Stomach smooth muscle (tissue), 2 donors: ENCODE results near the gene SERPINE2.

Source experiments
- H3K27ac ChIP-seq: one replicate; pipeline ENCODE4 v1.7.0; 2013; ENCODE audit warnings: mild to moderate bottlenecking, low read length, inconsistent platforms
- H3K27me3 ChIP-seq, 2 donors: one replicate each; pipeline ENCODE4 v1.7.0; 2013; ENCODE audit warnings: low read length in 2 of 2; ENCODE audit not compliant: insufficient read depth in 2 of 2, control insufficient read depth in 1 of 2
- H3K36me3 ChIP-seq, 2 donors: one replicate each; pipeline ENCODE4 v1.7.0; 2013; ENCODE audit warnings: low read length in 2 of 2; ENCODE audit not compliant: control insufficient read depth in 2 of 2, insufficient read depth in 2 of 2
- H3K4me1 ChIP-seq: one replicate; pipeline ENCODE4 v1.7.0; 2013; ENCODE audit warnings: low read length; ENCODE audit not compliant: control insufficient read depth, insufficient read depth
- H3K4me3 ChIP-seq, 2 donors: one replicate each; pipeline ENCODE4 v1.7.0; 2013; ENCODE audit warnings: low read length in 2 of 2
- H3K9ac ChIP-seq, 2 donors: one replicate each; pipeline ENCODE4 v1.7.0; 2013; ENCODE audit warnings: low read length in 2 of 2, mild to moderate bottlenecking in 1 of 2
- H3K9me3 ChIP-seq, 2 donors: one replicate each; pipeline ENCODE4 v1.7.0; 2013; ENCODE audit warnings: low read length in 2 of 2; ENCODE audit not compliant: control insufficient read depth in 2 of 2
- donor health status: healthy.
- donor health status: Pancreatic carcinoma.

Gene SERPINE2

DNA sequence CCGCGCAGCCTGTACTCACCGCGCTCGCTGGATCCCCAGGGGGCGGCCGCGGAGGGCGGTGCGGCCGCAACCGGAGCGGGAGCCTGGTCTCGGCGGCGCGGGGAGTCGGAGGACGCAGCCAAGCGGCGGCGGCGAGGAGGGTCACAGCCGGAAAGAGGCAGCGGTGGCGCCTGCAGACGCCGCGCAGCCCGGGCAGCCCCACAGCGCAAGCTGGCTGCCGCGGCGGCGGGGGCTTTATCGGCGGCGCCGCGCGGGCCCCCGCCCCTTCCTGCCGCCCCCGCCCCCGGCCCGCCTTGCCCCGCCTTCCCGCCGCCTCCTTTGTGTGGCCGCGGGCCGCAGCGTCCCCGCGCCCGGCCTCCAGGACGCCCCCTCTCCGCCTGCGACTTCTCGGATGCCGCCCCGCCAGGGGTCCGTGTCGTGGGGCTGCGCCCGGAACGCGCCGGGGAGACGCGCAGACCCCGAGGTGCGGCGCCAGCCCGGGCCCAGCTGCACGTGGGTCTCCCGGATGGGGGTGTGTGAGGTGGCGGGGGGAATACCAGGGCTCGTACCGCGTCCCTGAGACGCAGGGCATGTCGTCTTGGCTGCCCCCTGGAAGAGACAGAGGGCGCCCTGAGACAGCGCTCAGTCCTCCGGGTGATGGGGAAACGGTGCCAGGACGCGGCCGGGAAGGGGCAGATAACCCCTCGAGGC lies at the start of gene SERPINE2:
TSS of gene SERPINE2 (minus strand) at position 207 of the 690 bp plus-strand sequence. CDS start 37,386 bp downstream, outside the sequence.
- Histone ChIP-seq H3K9me3 (no peaks in the 10 kb centered on the region), H3K9ac (peak within 1 kb of the TSS in 1 of 2 donors; percentile 23), H3K4me1 (peaks cover 11% of the 10 kb centered on the region), H3K27ac (no peak within 1 kb of the TSS), H3K4me3 (peak within 1 kb of the TSS; percentile 68 to 69), H3K36me3 (no peaks in the 10 kb centered on the region), H3K27me3 (peaks cover 20 to 33% of the 10 kb centered on the region in 2 donors)

- Histone ChIP-seq H3K27ac (no peak overlapping the region), H3K27me3 (no peaks in the 10 kb centered on the region), H3K36me3 (no peaks in the 10 kb centered on the region), H3K9me3 (no peaks in the 10 kb centered on the region), H3K9ac (no peak overlapping the region), H3K4me1 (peaks cover 2% of the 10 kb centered on the region), H3K4me3 (no peak overlapping the region)
These were observed 47.3 kb upstream of the SERPINE2 start for GRCh38 chr2:224086226-224086914.

GRCh38 chr2:224085811-224086210 lies 46.7 kb upstream of the SERPINE2 start:
- Histone ChIP-seq H3K4me3 (no peak overlapping the region), H3K9me3 (no peaks in the 10 kb centered on the region), H3K36me3 (no peaks in the 10 kb centered on the region), H3K4me1 (peaks cover 2% of the 10 kb centered on the region), H3K27me3 (no peaks in the 10 kb centered on the region), H3K9ac (no peak overlapping the region), H3K27ac (no peak overlapping the region)

DNA sequence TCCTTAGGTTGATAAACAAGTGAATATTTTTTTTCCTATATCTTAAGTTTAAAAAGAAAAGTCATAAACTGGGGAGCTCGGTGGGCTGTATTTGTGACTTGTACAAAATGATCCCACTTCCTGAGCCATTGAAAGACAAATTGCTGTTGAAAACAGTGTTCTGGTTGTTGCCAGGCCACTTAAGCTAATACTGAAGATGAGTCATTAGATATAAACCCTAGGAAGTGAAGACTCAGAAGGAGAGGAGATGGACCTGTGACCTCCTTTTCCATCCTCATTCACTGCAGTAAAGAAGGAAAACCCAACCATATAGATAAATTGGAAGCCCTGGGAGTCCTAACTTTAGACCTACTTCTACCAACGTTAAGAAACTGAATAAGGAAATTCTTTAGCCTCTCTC lies 46.2 kb upstream of the SERPINE2 start:
- Histone ChIP-seq H3K27me3 (no peaks in the 10 kb centered on the region), H3K4me3 (no peak overlapping the region), H3K27ac (no peak overlapping the region), H3K9ac (no peak overlapping the region), H3K4me1 (peaks cover 2% of the 10 kb centered on the region), H3K36me3 (no peaks in the 10 kb centered on the region), H3K9me3 (no peaks in the 10 kb centered on the region)

- Histone ChIP-seq H3K4me3 (no peak overlapping the region), H3K27ac (no peak overlapping the region), H3K9me3 (no peaks in the 10 kb centered on the region), H3K9ac (no peak overlapping the region), H3K27me3 (no peaks in the 10 kb centered on the region), H3K4me1 (peaks cover 2% of the 10 kb centered on the region), H3K36me3 (no peaks in the 10 kb centered on the region)
These were observed 45.3 kb upstream of the SERPINE2 start for GRCh38 chr2:224084266-224084892.

DNA sequence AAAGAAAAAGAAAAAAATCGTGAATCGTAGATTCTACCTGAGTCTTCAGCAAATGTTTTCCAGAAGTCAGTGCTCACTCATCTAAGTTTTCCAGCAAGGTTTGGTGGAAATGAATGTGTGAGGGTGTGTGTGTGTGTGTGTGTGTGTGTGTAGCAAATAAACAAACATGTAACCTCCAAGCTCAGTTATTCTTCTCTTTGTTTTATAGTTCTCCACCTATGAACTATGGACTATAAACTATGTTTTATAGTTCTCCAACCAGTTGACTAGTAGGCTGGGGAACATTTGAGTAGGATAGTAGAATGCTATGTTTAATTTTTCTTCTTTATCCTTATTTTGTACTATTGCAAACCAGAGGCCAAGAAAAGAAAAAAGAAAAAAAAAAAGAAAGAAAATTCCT lies 44.6 kb upstream of the SERPINE2 start:
- Histone ChIP-seq H3K9me3 (no peaks in the 10 kb centered on the region), H3K36me3 (no peaks in the 10 kb centered on the region), H3K27me3 (no peaks in the 10 kb centered on the region), H3K27ac (no peak overlapping the region), H3K4me3 (no peak overlapping the region), H3K4me1 (peaks cover 2% of the 10 kb centered on the region), H3K9ac (no peak overlapping the region)

- Histone ChIP-seq H3K36me3 (no peaks in the 10 kb centered on the region), H3K9ac (no peak overlapping the region), H3K27ac (no peak overlapping the region), H3K4me3 (no peak overlapping the region), H3K4me1 (no peaks in the 10 kb centered on the region), H3K27me3 (no peaks in the 10 kb centered on the region), H3K9me3 (no peaks in the 10 kb centered on the region)
These were observed 39.6 kb upstream of the SERPINE2 start for GRCh38 chr2:224078656-224079055.

DNA sequence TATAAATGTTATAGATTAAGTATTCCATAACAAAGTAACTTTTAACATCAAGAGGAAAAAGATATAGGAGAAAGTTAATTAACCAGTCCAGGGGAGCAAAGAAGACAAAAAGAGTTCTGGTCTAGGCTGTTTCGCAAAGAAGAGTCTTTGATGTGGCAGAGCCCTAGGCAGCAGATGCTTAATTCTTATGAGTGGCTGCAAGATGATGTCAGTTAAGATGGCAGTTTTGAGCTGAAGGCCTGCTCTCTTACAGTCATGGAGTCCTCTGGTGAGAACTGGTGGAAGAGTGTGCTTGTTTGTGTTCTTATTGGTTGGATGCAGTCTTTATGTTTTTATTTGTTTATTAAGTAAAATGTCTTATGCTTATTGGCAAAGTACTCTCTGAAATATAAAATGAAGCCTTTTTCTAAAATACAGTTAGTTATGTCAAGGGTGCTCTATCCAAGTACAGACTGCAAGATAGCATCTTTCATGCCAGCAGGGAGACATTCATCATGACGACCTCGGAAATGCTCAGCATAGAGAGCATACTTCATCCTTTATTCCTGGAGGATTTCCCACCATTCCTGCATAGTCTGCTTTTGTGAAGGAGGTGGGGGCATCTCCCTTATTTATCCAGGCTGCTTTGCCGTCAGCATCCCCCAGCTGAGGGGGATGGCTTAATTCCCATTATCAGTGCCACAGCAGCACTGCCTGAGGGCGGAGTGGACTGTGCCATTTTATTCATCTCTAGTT lies 38.9 kb upstream of the SERPINE2 start:
- no peaks in the 10 kb centered on the region for H3K36me3 ChIP-seq
- no peak overlapping the region for H3K27ac ChIP-seq
- H3K9me3 ChIP-seq = no peaks in the 10 kb centered on the region
- H3K27me3 ChIP-seq = no peaks in the 10 kb centered on the region
- H3K4me3 ChIP-seq = no peak overlapping the region
- H3K4me1 ChIP-seq = no peaks in the 10 kb centered on the region
- no peak overlapping the region for H3K9ac ChIP-seq

- Histone ChIP-seq H3K9me3 (no peaks in the 10 kb centered on the region), H3K36me3 (no peaks in the 10 kb centered on the region), H3K27me3 (no peaks in the 10 kb centered on the region), H3K27ac (no peak overlapping the region), H3K4me1 (no peaks in the 10 kb centered on the region), H3K4me3 (no peak overlapping the region), H3K9ac (no peak overlapping the region)
These were observed 36.5 kb upstream of the SERPINE2 start for GRCh38 chr2:224075588-224075987.

- no peaks in the 10 kb centered on the region for H3K27me3 ChIP-seq
- no peaks in the 10 kb centered on the region for H3K9me3 ChIP-seq
- no peak overlapping the region for H3K27ac ChIP-seq
- H3K9ac ChIP-seq = no peak overlapping the region
- H3K36me3 ChIP-seq = no peaks in the 10 kb centered on the region
- H3K4me1 ChIP-seq = no peaks in the 10 kb centered on the region
- no peak overlapping the region for H3K4me3 ChIP-seq
These were observed 34.6 kb upstream of the SERPINE2 start for GRCh38 chr2:224073676-224074075.
